Esophagus mucosa (tissue), 1 donor: Measurements from ENCODE around the gene XNDC1N. TPM values are rescaled to one million over a fixed set of nuclear protein-coding genes. Genes with fewer than 3 reads are reported as not detected.
A peak's percentile ranks its signal among the peaks of the same experiment; 100 is the strongest.

Experiments used
- ATAC-seq: fragments of 200-7000 bp; cut with Tn5 transposase; one replicate; pipeline ENCODE4 v1.9.1; 2020
- total RNA-seq: library from RNA; stranded (reverse); gene quantifications from one replicate; pipeline ENCODE4 v1.2.4, GENCODE V29; 2023
- donor health status: DM: yes; HTN: yes; CAD: no.

Gene XNDC1N, protein sequence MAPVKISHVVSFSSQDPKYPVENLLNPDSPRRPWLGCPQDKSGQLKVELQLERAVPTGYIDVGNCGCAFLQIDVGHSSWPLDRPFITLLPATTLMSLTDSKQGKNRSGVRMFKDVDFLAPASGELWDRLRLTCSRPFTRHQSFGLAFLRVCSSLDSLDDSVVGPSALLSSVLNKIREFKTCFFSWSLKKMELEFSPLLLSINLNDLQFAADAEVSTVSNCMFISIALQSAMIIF
- total RNA-seq, result 3.5 TPM

DNA sequence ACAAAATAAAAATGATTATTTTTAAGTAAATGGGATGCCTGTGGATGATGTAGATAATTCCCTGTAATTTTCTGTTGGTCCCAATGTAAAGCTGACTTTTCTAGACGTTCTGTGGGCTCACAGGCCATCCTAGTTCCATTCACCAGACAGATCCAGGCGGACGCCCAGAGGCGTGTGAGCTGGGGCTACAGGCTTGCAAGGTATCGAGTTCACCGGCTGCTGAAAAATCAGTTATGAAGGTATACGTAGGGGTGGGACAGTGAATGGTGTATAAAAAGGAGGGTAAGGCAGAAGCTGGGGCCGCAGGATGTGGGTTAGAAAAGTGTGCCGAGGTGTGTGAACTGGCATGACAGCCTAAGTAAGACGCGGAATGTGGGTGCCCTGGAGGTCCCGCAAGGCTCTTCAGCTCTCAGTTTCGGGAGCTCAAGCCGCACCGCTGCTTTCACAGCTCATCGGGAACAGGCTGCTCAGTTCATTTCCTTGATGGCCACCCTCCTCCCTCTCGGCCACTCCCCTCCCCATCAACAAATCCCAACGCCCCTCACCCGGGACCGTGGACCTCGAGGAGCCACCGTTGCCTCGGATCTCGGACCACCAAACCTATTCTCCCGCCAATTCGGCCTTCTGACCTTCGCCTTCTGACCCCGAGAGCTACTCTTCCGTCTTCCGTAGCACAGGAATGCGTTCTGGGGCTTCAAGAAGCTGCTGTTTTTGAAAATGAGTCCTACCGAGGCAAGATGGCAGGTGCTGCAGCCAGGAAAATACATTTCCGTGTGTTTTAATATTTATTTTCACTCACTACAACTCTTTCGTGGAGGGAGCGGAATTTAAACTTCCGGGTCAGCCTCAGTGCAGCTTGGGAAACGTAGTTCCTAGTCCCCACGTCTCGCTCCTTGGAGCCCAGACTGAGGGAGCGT is at the start of gene XNDC1N:
XNDC1N (minus strand) TSS at position 775 of the 917 bp plus-strand sequence. CDS start 5,241 bp downstream, outside the sequence.
- peak; percentile 85 for ATAC-seq

DNA sequence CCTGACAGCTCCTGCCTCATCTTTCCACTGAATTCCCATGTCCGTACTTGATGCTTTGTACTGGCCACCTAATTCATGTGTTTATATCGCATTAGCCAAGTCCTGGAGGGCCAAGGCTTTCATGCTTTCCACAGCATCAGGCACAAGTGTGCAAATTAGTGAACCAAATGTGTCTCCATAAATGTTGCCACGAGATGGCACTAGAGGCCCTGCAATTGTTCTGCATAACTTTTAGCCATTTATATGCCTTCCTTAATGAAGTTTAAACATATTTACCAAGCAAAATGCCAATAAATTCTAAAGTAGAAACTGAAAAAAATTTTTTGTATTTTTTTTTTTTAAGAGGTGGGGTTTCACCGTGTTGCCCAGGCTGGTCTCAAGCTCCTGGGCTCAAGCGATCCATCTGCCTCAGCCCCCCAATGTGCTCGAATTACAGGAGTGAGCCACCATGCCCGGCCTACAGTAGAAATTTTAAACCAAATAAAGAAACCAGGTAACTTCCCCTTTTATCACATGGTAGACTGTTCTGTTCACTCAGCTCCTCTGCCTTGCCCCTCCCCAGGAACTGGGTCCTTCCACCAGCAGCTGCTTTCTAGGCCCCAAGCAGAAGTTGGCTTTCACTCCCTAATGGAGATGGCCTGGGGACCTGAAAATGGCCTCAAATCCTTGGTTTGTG is 49.5 kb upstream of the XNDC1N start:
- ATAC-seq, result peak; percentile 76

DNA sequence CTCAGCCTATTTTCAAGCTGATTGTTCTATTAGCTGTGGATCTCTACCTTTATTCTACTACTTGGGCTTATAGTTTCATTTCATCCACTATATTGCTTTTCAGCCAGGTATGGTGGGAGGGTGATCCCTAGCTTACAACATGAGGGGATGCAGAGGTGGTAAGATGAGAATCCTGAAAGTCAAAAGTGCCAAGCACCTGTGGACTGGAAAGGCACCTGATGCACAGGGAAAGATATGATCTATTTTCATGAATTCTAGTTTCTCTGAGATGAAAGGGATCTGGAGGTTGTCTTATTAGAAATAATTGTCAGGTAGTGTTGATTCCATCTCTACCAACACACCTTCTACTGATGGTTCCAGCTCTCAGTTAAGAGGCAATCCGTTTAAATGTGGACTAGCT is 48.7 kb upstream of the XNDC1N start:
- ATAC-seq, result no peak

DNA sequence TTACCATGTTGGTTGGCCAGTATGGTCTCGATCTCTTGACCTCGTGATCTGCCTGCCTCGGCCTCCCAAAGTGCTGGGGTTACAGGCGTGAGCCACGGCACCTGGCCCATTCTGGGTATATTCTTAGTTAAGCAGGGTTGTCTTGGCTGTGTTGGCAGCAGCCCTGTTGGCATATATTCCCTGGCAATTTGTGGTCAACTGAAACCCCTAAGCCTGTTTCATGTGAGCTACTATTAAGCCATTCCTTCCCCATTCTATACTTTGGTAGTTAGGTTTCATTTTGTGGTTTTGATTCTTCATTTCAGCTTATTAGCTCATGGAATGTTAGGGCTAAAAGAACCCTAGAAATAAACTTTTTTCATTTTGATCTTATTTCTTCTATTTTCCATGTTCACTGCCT is 48.2 kb upstream of the XNDC1N start:
- ATAC-seq, result no peak

DNA sequence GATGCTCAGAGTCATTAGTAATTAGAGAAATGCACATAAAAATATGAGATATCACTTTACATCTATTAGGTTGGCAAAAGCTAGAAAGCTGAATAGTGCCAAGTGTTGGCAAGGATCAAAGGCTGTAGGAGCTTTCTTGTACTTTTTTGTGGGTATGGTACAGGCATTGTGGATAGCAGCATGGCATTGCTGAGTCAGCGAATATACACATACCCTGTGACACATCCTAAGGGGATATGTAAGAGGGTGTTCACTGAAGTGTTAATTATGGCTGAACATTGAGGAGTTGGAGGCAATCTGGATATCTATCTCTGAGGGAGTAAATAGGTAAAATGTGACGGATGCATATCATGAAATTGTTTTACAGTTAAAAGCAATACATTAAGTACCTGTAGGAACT is 43.3 kb upstream of the XNDC1N start:
- no peak for ATAC-seq

DNA sequence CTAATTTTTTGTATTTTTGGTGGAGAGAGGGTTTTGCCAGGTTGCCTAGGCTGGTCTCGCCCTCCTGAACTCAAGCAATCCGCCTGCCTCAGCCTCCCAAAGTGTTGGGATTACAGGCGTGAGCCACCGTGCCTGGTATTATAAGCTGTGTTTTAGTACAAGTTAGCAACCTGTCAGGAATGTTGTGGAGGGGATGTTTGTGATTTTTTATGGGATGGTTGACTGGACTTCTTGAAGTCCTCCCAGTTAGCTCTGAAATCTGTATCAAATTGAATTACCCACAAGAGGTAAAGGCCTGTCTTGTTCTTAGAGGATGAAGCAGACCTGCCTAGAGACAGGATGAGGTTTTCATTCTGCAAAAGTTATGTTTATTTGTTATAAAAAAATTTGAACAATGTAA is 36.2 kb upstream of the XNDC1N start:
- ATAC-seq, result no peak

DNA sequence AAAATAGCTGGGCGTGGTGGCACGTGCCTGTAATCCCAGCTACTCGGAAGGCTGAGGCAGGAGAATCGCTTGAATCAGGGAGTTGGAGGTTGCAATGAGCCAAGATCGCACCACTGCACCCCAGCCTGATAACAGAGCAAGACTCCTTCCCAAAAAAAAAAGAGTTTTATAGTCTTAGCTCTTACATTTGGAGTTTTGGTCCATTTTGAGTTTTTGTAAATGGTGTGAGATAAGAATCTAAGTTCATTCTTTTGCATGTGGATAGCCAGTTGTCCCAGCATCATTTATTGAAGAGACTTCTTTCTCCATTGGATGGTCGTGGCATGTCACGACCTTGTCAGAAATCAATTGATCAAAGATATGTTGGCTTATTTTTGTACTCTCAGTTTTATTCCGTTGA is 35.1 kb upstream of the XNDC1N start:
- no peak for ATAC-seq

DNA sequence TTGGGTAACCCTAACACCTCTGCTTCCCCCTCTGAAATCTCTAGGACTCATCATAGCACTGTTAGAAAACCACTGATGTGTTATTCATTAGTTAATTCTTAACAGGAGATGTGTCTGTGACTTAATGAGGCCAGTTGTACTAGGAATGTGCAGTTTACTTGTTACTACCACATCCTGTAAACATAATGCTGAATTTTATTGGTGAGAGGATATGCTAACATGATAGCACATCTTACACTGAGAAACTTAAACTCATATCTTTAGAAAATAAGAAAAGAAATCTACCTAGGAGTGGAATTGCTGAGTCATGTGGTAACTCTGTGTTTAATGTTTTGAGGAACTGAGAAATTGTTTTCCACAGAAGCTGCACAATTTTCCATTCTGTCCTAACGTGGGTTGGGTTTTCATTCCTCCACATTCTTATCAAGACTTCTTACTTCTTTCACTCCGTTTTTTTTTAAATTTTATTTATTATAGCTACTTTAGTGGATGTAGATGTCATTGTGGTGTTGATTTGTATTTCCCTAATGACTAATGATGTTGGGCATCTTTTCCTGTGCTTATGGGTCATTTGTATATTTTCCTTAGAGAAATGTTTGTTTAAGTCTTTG is 34.1 kb upstream of the XNDC1N start:
- ATAC-seq, result no peak

DNA sequence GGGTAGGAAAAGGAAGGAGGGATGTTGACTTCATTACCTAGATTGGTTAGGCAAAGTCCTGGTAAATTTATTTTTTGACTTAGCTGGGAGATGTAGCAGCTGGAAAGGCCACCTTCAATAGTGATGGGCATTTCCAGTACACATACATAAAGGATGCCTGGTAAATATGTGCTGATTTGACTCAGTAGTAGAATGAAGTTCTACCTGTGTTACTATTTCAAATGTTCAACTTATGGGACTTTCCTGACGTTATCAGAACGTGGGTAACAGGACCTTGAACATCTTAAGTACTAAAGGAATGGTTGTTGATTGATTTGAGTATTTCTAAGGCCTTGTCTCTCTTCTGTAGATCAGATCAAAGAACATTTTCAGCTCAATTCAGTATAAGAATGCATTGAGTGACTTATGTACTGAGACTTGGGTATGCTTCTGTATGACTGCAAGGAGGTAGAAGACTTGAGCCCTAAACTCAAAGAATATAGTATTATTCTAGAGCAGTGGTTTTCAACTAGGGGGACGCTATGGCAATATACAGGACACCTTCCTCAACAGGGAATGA is 27.6 kb upstream of the XNDC1N start:
- ATAC-seq, result no peak

DNA sequence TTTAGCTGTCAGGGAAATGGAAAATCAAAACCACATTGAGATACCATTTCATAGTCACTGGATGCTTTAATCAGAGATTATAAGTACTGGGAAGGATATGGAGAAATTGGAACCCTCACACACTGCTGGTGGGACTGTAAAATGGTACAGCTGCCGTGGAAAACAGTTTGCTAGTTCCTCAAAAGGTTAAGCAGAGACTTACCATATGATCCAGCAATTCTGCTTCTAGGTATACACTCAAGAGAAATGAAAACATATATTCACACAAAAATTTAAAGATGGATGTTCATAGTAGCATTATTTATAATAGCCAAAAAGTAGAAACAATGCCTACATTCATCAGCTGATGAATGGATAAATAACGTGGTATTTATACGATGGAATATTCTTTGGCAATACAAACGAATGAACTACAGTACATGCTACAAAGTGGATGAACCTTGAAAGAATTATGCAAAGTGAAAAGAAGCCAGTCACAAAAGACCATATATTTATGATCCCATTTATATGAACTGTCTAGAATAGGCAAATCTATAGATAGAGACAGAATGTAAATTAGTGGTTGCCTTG is 23.4 kb upstream of the XNDC1N start:
- no peak for ATAC-seq

DNA sequence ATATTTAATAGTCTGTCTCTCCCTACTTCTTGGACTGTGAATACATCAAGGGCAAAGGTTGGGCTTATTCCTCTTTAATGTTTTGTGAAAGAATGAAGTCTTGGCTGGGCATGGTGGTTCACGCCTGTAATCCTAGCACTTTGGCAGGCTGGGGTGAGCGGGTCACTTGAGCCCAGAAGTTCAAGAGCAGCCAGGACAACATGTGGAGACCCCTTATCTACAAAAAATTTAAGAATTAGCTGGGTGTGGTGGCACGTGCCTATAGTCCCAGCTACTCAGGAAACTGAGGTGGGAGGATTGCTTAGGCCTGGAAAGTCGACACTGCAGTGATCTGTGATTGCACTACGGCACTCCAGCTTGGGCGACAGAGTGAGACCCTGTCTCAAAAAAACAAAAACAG is 20.6 kb upstream of the XNDC1N start:
- ATAC-seq, result no peak

DNA sequence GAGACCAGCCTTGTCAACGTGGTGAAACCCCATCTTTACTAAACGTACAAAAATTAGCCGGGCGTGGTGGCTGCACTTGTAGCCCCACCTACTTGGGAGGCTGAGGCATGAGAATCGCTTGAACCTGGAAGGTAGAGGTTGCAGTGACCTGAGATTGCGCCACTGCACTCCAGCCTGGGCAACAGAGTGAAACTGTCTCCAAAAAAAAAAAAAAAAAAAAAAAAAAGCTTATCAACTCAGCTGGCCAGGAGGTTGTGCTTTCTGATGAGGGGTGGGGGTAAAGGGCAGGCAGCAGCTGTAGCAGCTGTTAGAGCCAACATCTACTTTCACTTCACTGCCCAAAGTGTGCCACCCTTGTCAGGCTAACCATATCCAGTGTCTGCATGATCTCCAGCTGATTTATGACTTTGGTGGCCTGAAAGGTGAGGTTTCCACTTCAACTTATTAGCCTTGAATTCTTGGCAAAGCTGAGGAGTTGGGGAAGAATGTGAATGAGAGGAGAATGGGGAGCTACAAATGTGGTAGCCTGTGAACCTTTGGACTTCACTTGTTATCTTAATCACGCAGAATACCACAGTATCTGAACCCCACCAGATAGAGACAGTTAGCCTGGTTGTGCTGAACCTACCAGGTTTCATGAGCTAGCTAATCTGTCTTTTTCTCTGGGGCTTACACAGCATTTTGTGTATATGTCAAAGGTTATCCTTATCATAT is 20.1 kb upstream of the XNDC1N start:
- ATAC-seq, result no peak

DNA sequence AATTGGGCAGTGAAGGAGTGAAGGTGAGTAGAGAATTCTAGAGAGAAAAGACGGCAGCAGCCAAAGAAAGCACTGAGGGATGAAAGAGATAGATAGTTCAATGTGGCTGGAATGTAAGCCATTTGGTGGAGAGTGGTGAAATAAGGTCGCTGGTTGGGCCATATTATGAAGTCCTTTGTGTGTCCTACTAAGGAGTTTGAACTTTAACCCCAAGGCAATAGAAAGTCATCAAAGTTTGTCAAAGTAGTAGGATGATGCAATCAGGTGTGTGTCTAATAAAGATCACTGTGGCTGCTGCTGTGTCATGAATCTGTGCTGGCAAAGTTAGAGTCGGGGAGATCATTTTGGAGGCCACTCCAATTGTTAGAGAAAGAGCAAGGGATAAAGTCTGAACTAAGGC is 19.1 kb upstream of the XNDC1N start:
- ATAC-seq, result peak; percentile 44

DNA sequence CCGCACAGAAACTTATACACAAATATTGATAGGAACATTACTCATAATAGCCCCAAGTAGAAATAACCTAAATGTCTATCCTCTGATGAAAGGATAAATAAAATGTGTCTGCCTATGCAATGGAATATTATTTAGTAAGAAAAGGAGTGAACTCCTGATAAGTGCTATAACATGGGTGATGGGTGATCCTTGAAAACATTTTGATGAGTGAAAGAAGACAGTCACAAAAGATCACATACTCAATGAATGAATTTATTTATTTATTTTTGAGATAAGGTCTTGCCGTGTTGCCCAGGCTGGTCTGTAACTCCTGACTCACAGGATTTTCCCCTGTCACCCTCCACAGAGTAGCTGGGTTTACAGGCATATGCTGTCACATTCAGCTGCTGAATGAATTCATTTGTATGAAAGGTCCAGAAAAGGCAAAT is 17.8 kb upstream of the XNDC1N start:
- no peak for ATAC-seq

DNA sequence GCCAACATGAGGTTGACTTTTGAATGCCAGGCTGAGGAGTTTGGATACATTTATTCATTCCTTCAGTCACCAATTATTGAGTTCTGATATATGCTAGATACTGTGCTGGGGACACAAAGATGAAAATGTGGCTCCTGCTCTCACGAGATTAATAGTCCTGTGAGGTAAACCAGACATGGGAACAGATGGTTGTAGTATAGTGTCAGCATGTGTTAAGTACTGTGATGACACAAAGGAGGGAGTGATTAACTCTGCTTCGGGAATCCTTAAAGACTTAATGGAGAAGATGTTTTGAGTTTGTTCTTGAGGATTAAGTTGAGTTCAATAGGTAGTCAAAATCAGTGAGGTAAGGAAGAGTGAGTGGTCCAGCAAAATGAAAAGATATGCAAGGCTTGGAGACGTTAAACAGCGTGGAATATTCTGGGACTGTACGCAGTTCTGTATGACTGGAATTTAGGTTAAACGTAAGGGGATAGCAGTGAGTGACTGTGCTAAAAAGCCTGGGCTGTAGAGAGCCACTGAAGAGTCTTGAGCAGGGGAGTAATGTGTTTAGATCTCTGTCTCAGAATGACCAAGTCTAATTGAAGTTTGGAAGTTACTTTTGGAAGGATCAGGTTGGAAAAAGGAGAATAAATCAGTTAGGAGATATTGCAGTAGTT is 12.3 kb upstream of the XNDC1N start:
- ATAC-seq, result no peak

DNA sequence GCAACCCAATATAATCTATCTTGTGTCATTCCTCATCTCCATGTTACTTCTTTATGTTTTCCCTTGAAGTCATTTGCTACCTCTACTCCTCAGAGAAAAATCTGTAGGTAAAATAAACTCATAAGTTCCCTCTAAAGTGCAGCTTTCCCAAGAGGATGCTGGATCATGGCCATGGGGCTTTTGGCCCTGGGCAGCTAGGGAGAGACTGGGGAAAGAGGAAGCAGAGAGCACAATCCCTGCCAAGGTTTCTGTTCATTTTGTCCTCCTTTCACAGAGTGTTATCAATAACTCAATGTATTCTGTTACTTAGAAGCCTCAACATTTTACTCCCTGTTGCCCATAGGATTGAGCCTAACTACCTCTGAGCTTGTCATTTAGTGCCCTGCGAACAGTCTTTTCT is 9.4 kb upstream of the XNDC1N start:
- no peak for ATAC-seq

DNA sequence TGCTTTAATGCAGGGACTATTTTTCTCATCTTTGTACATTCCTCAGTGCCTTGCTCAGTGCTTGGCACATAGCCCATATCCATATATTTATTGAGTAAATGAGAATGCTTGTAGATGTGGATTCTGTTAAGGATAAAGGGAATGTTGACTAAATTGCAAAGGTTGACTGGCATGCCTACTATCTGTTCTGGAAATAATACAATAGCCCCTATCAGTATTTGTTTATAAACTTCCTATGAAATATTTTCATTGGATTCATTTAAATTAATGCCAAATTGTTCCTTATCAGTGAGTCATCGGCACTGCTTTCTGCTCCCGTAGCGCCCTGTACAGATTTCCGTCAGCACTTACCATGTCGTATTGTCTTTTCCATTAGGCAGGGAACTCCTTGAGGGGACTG is 8.4 kb upstream of the XNDC1N start:
- no peak for ATAC-seq

DNA sequence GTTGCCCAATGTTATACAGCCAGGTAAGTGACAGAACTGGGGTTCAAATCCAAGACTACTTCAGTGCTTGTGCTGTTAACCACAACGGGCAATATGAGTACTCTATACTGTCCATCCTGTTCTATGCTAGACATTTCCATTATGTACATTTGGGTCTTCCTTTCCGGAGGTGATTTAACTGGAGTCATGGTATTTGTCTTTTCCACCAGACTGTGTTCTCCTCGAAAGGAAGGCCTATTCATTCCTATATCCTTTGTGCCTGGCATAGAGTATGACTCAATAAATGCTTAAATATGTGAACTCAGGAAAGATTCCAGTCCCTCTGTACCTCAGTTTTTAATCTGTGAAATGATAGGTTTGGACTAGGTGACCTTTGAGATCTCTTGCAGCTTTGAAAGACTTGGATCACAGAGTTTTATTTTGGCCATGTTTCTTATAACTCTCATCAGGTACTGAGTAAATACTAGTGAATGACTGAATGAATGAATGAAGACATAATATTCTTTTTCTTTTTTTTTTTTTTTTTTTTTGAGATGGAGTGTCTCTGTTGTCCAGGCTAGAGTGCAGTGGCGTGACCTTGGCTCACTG is 7.0 kb upstream of the XNDC1N start:
- no peak for ATAC-seq

DNA sequence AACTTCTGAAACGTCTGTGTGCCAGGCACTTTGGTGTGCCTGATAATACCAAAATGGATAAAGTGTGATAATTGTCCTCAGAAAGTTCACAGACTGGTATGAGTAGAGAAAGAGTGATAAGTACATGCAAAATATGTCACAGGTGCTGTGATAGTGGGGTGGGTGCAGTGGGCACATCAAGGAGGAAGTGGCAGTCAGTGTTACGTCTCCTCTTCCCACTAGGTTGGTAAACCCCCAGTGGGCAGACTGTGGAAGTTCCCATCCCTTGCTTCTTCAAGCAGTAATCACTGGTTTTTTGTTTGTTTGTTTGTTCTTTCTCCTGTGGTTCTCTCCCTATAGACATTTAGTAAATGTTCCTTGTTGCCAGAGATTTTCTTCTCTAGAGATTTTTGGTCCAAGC is 5.8 kb upstream of the XNDC1N start:
- no peak for ATAC-seq

DNA sequence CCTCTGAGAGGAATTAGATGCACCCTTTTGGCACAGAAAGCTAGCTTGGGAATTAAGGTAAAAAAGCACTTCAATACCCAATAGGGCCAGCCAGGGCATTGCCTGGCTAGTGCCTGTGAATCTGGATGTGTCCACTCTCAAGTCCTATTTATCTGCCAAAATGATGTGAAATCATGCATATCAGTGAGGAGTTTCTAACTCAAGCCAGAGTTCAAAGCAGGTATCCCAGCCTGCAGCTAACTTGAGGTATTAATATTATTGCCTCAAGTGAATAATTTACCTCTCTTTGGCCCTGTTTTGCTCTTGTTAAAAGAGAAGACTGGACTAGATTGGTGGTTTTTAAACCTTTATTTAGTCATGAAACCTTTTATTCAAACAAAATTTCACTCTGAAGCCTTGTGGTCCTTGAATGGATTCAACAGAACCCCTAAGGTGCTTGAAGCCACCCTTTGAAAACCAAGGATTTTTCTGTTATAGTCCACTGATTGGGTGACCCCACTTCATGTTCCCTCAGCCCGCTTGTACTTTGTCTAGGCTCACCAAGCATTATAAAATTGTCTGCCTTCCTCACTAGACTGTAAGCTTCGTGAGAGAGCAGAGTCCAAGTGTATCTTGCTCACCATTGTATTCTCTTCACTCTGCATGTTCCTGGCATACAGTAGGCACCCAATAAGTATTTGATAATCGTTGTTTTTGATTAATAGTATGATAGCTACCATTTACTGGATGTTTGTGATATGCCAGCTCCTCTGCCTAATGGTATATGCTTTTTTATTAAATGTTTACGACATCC is 4.9 kb upstream of the XNDC1N start:
- no peak for ATAC-seq
